VCaP (cell line): ENCODE data around the gene MBTPS2.
A peak's percentile ranks its signal among the peaks of the same experiment; 100 is the strongest.

Experiments used
- H3K27ac ChIP-seq: fragments of 450-650 bp; 2 replicates; pipeline ENCODE4 v1.5.1; 2017
- CTCF ChIP-seq: fragments of 450-650 bp; conservative IDR thresholded peaks from 2 replicates; pipeline ENCODE4 v1.5.1; 2017; ENCODE audit warnings: mild to moderate bottlenecking, moderate library complexity

MBTPS2 gene

GRCh38 chrX:21838937-21839333 is 482 bp upstream of the MBTPS2 start:
- H3K27ac ChIP-seq: peak overlapping the region; percentile 85

GRCh38 chrX:21840193-21840545 is 752 bp downstream of the MBTPS2 start:
- TF ChIP-seq CTCF: no peak
- peak overlapping the region; percentile 85 for H3K27ac ChIP-seq

More at GRCh38 chrX:21838937-21839333, 482 bp upstream of the MBTPS2 start:
- TF ChIP-seq CTCF: no peak

GRCh38 chrX:21843179-21843578 is 3.8 kb downstream of the MBTPS2 start:
- peak overlapping the region; percentile 85 for H3K27ac ChIP-seq
- TF ChIP-seq CTCF: no peak

GRCh38 chrX:21845096-21845495 is 5.7 kb downstream of the MBTPS2 start:
- no peak for TF ChIP-seq CTCF
- no peak overlapping the region for H3K27ac ChIP-seq

- no peak overlapping the region for H3K27ac ChIP-seq
- TF ChIP-seq CTCF: no peak
These were observed 7.9 kb downstream of the MBTPS2 start for GRCh38 chrX:21847342-21847741.

- H3K27ac ChIP-seq: no peak overlapping the region
- TF ChIP-seq CTCF: no peak
These were observed 14.2 kb downstream of the MBTPS2 start for GRCh38 chrX:21853578-21853977.

- no peak for TF ChIP-seq CTCF
- H3K27ac ChIP-seq: no peak within 1 kb of the TSS
These were observed 16.6 kb downstream of the MBTPS2 start, which contains the start of gene YY2 for GRCh38 chrX:21855937-21856415. Gene YY2 (plus strand): TSS chrX:21855987. CDS start chrX:21856485, 498 bp downstream.
